GM19397 (cell line): Measurements from ENCODE around the gene PPIL6.

Experiments used
- ATAC-seq: cut with Tn5 transposase; IDR thresholded peaks from one replicate; pipeline ENCODE4 v1.9.1; 2021; ENCODE audit warnings: mild to moderate bottlenecking, moderate library complexity; ENCODE audit not compliant: unreplicated experiment

PPIL6 gene

DNA sequence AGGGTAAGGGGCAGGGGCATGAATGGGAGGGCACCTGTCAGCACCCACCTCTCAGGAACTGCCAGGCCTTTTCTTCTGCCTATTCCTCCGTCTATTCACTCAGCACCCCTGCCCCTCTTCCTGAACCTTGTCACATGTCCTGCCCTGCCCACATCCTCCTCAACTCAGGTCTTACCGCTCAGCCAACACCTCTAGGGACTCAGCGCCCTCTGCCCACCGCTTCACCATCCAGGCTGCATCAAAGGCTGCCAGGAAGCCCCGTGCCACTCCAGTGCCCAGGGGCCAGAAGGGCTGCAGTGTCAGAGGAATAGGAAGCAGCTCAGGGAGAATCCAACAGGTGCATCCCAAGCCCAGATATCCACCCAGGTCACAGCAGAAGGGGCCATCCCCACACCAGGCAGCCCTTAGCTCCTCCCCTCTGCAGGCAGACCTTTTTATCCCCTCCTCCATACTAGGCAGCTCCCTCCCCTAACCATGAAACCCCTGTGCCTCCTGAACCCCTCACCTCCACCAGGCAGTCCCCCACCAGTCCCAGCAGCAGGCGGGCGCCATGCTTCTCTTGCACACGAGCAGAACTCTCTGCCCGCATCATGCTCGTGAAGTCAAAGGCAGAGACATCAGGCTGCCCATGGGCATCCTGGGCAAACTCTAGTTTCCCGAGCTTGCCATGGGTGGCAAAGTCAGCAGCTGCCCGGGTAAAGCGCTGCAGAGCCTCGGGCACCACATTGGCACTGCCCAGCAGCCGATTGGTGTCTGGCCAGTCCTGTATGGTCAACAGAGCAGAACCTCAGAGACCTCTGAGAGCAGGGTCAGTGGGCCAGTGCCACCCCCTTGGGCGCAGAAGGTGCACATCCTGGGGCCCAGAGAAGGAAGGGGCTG, 9.6 kb upstream of the PPIL6 start:
- ATAC-seq, result no peak

DNA sequence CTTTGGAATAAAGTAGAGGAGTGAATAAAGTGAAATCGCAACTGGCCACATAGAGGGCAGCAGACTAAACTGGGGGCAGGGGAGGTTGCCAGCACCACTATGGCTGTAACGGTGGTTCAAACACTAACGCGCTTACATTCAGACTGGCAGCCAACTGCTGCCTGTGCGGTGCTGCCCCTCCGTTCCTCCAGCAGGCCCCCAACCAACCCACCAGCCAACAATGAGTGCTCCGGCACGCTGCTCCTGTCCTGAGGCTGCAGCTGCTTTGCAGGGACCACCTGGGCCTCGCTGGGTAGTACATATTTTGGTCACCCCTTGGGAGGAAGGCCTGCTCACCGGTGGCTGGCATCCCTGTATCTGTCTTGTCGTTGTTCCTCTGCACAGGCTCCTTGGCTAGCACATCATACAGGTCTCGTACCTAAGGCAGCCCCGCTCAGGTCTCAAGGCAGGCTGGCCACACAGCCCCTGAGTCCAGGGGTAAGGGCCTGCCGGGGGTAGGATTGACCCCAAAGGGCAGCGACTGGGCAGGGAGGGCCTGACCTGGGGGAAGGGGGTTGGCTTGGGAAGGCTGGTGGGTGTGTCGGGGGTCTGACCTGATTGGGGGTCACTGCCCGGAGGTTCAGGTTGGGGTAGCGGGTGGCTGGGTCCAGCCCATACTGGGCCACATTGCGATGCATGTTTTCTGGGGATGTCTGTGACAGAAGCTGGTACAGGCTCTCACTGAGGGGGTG, 8.8 kb upstream of the PPIL6 start:
- no peak for ATAC-seq

DNA sequence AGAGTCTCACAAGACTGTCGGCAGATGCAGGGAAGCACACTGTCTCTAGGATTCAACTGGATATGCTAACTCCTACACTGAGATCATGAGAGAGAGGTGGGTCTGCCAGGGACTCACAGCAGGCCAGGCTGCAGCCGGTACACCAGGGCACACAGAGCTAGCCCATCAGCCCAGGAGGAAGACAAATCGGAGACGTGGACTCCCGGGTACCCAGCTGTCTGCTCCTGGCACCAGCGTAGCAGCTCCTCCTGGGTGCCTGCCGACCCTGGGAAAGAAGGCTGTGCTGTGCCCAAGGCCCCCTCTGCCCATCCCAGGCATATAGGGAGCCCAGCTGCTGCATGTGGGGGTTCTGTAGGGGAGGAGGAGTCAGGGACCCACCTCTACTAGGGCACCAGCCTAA, 8.2 kb upstream of the PPIL6 start:
- no peak for ATAC-seq

DNA sequence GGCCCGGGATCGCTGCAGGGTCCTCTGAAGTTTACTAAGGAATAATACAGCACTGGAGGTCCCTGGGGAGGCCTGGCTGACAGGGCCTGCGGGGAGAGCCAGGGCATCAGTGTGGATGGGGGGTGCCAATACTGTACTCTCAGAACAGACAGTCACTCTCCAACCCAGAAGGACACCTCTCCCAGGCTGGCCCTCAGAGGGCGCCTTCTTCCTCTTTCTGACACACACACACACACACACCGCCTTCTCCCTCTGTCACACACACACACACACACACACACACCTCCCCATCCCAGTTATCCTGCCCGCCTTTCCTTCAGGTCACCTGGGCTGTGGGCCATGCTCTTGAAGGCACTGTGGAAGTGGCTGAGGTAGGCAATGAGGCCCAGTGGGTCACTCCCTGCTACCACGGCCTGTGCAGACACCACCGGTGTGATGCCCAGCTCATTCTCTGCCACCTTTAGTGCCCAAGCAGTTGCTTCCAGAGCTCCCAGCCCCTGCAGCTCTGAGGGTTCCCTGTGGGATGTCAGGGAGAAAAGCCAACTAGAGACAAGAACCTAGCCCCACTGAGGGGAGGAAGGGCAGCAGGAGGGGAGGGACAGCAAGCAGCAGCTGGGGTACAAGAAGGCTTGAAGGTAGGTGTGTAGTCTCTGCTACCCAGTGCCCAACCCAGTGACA, 7.6 kb upstream of the PPIL6 start:
- no peak for ATAC-seq

DNA sequence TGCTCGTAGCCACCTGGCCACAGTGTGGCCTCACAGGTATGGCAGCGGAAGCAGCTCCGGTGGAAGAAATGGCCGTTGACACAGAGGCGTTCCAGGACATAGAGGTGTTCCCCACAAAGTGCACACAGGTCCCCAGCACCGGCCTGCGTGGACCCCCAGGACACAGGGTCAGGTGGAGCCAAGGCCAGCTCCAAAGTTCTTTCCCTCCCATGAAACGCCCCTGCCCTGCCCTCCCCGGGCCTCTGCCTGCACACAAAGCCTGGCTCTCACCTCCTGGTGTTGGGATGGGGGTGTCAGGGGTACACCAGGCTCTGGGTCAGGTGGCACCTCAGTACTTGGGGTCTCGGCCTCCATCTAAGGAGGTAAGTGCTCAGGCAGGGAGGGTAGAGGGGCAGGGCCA, 6.7 kb upstream of the PPIL6 start:
- ATAC-seq, result no peak

DNA sequence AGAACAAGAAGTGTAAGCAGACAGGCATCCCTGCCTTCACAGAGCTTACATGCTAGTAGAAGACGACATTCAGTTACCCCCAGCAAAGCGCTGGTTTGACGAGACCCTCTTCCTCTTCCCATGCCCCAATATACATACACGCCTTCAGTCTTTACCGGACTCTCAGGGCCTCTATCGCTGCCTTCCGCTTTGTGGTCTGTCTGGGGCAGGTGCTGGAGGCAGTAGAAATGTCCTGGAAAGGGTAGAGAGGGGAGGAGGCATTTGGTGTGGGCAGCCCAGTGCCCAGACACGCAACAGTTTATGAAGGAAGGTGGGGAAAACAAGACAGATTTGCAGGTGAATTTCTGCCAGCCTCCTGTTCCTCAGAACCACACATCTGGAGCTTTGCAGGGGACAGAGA, 6.1 kb upstream of the PPIL6 start:
- no peak for ATAC-seq

DNA sequence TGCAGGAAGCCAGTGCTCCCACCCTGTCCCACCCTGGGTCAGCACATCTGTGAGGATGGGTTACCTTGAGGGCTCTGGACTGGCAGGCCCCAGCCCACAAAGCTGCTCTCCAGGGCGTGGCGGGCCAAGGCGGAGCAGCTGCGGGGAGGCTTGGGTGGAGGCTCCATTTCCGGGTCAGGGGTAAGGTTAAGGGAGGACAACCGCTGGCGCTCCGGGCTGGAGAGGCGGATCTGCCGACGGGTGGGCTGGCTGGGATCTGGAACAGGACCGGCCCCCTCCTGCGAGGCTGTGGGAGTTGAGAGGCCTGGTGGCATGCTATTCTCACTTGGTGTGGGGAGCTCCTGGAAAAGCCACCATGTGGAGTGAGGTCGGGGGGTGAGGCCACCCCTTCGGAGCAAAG, 5.6 kb upstream of the PPIL6 start:
- ATAC-seq, result no peak

DNA sequence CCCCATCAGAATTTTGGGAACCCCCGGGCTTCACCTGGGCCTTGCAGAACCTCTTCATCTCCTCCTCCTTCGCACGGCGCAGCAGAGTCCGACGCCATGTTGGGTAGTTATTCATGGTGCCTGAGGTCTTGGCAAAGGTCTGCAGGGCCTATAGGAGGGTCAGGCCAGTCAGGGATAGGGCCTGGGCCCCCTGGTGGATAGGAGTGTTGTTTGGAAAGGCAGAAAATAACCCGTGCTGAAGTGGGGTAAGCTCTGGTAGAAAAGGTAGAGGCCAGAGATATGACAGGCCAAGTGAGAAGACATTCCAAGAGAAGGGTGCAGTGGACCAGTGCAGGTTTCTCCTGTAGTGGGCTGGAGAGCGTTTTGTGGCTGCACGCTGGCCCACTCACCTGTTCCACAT, 5.0 kb upstream of the PPIL6 start:
- ATAC-seq, result no peak

DNA sequence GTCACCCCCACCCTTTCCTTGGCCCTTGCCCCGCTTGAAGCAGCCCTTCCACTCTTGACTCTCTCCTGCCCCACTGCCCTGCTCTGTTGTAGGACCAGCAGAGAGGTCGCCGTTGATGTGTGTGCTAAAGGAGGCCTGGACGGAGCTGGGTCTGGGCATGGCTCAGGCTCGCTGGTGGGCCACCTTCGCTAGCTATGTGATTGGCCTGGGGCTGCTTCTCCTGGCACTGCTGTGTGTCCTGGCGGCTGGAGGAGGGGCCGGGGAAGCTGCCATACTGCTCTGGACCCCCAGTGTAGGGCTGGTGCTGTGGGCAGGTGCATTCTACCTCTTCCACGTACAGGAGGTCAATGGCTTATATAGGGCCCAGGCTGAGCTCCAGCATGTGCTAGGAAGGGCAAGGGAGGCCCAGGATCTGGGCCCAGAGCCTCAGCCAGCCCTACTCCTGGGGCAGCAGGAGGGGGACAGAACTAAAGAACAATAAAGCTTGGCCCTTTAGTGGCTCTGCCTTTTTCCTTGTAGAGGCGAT, 3.1 kb upstream of the PPIL6 start:
- ATAC-seq, result no peak

DNA sequence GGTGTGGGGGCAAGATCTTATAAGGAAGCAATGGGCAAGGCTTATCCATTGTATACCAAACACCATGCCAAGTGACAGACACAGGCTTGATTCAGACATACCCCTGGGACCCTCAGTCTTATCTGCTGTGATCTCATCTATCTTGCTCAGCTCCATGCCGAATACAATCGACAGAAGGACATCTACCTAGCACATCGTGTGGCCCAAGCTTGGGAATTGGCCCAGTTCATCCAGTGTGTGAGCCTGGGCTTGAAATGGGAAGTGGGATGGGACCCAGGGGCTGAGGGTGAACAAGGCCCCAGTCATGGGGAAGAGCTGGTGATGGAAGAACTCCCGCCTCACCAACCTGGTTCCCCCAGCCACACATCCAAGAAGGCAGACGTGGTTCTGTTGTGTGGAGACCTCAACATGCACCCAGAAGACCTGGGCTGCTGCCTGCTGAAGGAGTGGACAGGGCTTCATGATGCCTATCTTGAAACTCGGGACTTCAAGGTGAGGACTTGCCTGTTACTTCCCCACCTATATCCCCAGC, 2.0 kb upstream of the PPIL6 start:
- no peak for ATAC-seq

DNA sequence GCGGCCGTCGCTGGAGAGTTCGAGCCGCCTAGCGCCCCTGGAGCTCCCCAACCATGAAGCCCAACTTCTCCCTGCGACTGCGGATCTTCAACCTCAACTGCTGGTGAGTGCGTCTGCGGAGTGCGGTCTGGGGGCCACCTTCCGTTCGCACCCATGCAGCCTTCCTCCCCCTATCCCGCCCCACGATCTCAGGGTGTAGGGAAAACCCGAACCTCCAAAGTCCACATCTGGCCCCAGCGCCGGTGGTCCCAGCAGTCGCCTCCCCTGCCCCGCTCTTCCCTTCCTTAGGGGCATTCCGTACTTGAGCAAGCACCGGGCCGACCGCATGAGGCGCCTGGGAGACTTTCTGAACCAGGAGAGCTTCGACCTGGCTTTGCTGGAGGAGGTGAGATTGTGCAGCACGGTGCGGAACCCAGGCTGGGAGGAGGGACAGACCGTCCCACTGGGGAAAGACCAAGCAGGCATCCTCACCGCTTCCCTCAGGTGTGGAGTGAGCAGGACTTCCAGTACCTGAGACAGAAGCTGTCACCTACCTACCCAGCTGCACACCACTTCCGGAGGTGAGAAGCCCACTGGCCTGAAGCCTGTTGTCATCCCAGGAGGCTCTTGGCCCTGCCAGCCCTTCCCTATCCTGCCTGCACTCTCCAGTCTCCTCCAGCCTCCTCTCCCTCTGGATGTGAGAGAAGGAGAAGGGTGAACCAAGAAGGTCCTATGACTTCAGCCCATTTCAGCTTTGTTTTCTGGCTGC, 815 bp upstream of the PPIL6 start:
- ATAC-seq, result peak; percentile 4

DNA sequence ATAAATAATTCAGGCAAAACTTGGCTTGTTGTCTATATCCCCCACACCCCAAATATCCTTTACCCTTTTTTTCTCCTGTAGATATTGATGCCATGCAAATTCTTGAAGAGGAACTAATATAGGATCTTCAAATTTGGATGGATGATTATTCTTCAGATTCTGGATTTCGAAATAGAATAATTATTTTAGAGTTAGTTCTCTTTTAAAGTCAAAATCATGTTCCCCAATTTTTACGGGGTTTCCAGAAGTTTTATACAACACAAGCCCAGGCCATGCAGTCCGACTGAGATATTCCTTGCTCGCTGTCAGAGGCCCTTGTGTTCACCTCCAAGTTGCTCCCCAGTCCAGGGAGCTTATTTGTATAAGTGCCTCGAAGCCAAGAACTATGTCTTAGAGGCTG, 4.4 kb downstream of the PPIL6 start:
- no peak for ATAC-seq

DNA sequence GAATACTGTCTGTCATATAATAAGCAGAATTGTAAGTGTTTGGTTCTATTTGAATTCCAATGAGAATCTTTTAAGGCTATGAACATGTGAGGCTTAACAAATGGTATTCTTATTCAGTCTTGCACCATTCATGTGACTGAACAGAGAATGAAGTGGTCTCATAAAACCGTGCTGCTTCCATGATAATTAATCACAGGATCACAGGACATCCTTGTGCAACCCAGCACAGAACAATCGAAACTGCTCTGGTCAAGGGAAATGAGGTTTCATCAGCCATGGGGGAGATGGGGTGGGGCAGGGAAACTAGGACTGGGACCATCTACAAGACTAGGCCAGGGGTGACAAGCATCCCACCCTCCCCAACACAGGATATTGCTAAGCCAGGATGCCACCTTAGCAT, 6.0 kb downstream of the PPIL6 start:
- no peak for ATAC-seq

DNA sequence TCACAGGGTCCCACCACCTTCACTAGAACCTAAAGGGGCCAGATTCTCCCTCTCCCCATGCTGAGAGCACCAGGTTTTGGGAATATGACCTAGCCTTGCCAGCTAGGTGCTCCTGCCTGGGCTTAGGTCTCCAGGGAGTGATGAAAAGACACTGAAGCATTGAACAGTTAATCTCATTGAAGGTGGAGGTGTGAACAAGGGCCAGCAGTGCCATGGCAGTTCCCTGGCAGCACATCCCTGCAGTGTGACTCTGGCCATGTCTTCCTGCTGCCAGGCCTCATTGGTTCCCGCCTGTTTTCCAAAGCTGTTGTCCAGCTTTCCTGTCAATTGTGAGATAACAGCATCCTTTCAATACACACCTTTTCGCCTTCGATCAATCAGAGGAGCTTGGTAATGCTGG, 10.9 kb downstream of the PPIL6 start:
- no peak for ATAC-seq

DNA sequence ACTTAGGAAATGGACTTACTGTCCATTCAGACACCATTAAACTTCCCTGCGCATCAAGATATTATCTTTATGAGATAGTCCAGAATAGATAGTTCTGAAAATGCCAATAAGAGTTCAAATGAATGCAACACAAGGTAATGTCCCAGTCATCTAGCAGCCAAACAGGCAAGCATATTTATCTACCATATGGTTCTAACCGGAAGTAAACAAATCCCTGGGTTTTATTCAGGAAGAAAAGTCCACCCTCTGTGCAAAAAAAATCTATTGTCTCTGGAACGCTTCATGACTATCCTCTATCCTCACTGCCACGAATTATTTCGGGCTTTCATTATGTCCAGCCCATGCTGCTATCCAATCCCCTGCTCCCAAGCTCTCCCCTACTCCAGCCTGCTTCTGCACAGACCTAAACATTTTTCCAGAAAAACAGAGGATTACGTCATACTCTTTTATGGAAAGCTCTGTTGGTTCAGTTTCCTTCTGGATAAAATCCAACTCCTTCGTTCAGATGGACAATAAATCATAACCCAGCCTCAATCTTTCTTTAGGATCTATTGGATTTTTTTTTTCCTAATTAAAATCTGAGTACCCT, 11.4 kb downstream of the PPIL6 start:
- ATAC-seq, result no peak

DNA sequence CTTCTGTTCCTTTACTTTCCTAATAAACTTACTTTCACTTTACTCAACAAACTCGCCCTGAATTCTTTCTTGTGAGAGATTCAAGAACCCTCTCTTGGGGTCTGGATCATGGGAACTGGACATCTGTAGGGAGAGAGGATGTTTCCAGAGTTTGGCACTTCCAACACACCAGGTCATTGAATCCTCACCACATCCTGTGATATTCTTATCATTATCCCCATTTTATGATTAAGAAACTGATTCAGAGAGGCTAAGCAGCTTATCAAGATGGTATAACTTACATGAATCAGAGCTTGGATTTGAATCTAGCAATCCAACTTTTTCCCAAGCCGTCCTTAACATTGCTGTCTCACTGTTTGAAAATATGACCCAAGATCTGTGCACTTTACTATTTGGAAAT, 15.5 kb downstream of the PPIL6 start:
- ATAC-seq, result no peak

DNA sequence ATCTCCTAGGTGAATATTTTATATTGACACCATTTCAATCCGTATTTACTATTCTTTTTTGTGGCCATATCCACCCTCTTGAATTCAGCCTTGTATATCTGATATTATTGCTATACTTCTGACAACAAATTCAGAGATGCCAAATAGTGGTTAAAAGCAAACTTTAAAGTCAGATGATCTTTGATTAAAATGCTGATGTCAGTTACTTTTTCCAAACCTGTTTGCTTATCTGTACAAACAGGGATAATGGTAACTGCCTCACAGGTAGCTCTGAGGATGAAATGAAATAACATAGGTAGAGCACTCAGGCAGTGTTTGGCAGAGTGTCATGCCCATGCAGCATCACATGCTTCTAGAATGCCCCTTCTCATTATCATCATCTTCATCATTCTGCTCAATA, 19.2 kb downstream of the PPIL6 start:
- ATAC-seq, result no peak

DNA sequence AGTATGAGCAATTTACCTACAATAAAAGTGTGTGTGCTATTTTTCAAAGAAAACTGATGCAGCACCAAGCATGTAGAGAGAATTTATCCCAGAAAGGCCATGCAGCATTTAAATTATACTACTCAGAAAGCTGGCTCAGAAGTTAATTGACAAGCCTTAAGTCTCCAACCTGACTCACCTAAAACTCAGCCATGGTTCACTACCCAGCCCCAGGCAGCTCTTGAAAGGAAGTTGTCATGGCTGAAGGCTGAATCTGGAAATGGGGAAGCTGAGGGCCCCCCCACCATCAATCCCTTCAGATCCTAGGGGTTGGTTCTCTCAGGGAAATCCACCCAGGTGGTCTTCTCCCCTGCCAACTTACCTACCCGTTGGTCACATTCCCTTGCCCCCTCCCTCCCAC, 19.7 kb downstream of the PPIL6 start:
- ATAC-seq, result no peak

DNA sequence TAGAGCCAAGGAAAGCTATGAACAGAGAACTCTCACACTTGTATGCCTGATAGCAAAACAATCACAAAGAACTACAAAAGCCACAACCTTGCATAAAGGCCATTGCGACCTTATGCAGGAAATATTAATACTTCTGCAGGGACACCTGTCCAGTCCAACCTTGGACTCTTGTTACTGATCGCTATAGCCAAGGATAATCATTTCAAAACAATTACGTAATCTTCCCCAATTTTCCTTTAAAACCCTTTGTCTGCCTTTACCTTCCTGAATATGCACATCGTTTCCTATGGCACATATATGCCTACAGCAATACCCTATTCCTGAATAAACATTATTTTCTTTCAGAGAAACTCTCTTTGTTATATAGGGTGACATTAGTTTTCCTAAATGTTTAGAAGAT, 22.8 kb downstream of the PPIL6 start:
- ATAC-seq, result no peak

DNA sequence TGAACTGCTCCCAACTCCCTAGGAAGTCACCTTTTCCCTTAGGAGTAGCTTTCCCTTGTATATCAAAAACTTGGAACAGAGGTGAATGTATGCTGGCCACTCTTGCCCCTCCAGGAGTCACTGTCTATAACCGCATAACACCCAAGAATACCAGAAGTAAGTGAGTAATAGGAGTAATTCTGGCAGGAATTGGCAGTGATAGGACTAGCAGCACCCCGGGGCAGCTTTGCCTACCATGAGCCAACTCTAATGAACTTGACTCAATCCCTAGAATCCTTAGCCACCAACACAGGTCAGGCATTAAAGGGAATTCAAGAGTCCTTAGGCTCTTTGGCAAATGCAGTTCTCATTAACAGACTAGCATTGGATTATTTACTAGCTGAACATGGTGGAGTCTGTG, 29.4 kb downstream of the PPIL6 start:
- no peak for ATAC-seq
